Right lobe of liver (tissue), 4 donors: ENCODE results near the gene USP48.

Experiments
- POLR2A ChIP-seq: fragments of 450-650 bp; IDR thresholded peaks from one replicate; pipeline ENCODE4 v1.6.1; 2017; ENCODE audit warnings: antibody characterized with exemption, mild to moderate bottlenecking
- TF ChIP-seq, protein P1 (sequence below), 4 donors: fragments of 200-600 bp in 3 of 4; fragments of 450-650 bp in 1 of 4; IDR thresholded peaks; one replicate each; pipeline versions ENCODE4 v1.5.1 to v1.8.0; 2016 to 2022; ENCODE audit warnings: antibody characterized with exemption in 4 of 4, mild to moderate bottlenecking in 2 of 4
- donor health status: DM: no; HTN: no; CAD: no.
- donor health status: DM: no; HTN: no; CAD: no.
- donor health status: DM: no; HTN: yes; CAD: no.

DNA sequence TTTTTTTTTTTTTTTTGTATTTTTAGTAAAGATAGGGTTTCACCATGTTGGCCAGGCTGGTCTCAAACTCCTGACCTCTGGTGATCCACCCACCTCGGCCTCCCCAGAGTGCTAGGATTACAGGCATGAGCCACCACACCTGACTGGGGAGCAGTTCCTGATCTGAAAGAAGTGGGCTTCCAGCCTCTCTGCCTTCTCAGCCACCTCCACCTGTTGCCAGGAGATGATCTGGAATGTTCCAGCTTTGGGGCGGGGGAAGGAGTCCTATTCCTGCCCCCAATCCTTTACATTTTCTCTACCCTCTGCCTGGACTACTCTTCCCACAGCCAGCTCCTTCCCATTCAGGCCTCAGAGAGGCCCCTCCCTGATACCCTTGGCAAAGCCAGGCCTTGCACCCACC, 141.9 kb downstream of the USP48 start:
- TF ChIP-seq, protein P1, sequence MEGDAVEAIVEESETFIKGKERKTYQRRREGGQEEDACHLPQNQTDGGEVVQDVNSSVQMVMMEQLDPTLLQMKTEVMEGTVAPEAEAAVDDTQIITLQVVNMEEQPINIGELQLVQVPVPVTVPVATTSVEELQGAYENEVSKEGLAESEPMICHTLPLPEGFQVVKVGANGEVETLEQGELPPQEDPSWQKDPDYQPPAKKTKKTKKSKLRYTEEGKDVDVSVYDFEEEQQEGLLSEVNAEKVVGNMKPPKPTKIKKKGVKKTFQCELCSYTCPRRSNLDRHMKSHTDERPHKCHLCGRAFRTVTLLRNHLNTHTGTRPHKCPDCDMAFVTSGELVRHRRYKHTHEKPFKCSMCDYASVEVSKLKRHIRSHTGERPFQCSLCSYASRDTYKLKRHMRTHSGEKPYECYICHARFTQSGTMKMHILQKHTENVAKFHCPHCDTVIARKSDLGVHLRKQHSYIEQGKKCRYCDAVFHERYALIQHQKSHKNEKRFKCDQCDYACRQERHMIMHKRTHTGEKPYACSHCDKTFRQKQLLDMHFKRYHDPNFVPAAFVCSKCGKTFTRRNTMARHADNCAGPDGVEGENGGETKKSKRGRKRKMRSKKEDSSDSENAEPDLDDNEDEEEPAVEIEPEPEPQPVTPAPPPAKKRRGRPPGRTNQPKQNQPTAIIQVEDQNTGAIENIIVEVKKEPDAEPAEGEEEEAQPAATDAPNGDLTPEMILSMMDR (IDR thresholded peaks at IDR 0.05), result no peak
- no peak for TF ChIP-seq POLR2A
